ENCODE results near the gene PFKFB1. TPM values are rescaled to one million over a fixed set of nuclear protein-coding genes. Genes with fewer than 3 reads are reported as not detected.

The PFKFB1 gene
- polyA plus RNA-seq, 1 donor (not counting 4 experiments of a cell fraction or from before 2014, with no cell fraction given): 0.33 TPM

GRCh38 chrX:54950730-54951375 lies 43.1 kb downstream of the PFKFB1 start:
- no peaks in the 10 kb centered on the region for H3K9me1 ChIP-seq (ENCODE audit: control insufficient read depth, extremely low read depth, insufficient read depth, low read length)

GRCh38 chrX:54945224-54945623 lies 48.8 kb downstream of the PFKFB1 start:
- Histone ChIP-seq H3K79me2 (ENCODE audit: control insufficient read depth, insufficient read depth, low read length) (no peaks in the 10 kb centered on the region), H3K4me1 (ENCODE audit: control insufficient read depth, extremely low read depth, insufficient read depth, low read length) (no peaks in the 10 kb centered on the region), H3K9ac (ENCODE audit: control insufficient read depth, extremely low read depth, insufficient read depth, low read length) (no peak overlapping the region), H3K4me3 (ENCODE audit: control insufficient read depth in 2 of 3, extremely low read depth in 1 of 3, insufficient read depth in 2 of 3, low read depth in 1 of 3, low read length in 3 of 3) (no peak overlapping the region), H3K4me2 (ENCODE audit: control insufficient read depth, extremely low read depth, insufficient read depth, low read depth, low read length) (no peak overlapping the region), H3K9me1 (ENCODE audit: control insufficient read depth, extremely low read depth, insufficient read depth, low read length) (no peaks in the 10 kb centered on the region), H3K36me3 (ENCODE audit: control insufficient read depth in 2 of 2, extremely low read depth in 1 of 2, insufficient read depth in 2 of 2, low read length in 2 of 2) (no peaks in the 10 kb centered on the region), H2AFZ (ENCODE audit: control insufficient read depth, low read length) (no peak overlapping the region), H3K27me3 (ENCODE audit: control insufficient read depth, extremely low read depth, insufficient read depth, low read length) (no peaks in the 10 kb centered on the region), H4K20me1 (ENCODE audit: control insufficient read depth, extremely low read depth, insufficient read depth, low read length) (no peaks in the 10 kb centered on the region), H3K27ac (ENCODE audit: control insufficient read depth, insufficient read depth, low read length) (no peak overlapping the region), H3K9me3 (ENCODE audit: control insufficient read depth, low read depth, low read length) (no peaks in the 10 kb centered on the region)
- TF ChIP-seq CTCF (optimal IDR thresholded peaks at IDR 0.05 in 1 of 3, IDR thresholded peaks at IDR 0.05 in 1 of 3, conservative IDR thresholded peaks at IDR 0.05 in 1 of 3; ENCODE audit: extremely low read depth in 1 of 3, insufficient read depth in 2 of 3, low read length in 3 of 3) (no peak), EZH2 (IDR thresholded peaks at IDR 0.05; ENCODE audit: low read length) (no peak)
- DNase-seq (ENCODE audit: low read depth, low spot score) (no peak), FAIRE-seq (no peak)
- dilution Hi-C loops (cut with MboI; ENCODE audit: extremely low pct_ligation_motif_present, low sequenced_read_pairs): no loop called here

More at GRCh38 chrX:54950730-54951375, 43.1 kb downstream of the PFKFB1 start:
- H2AFZ ChIP-seq (ENCODE audit: control insufficient read depth, low read length): no peak overlapping the region
- no peak overlapping the region for H3K27ac ChIP-seq (ENCODE audit: control insufficient read depth, insufficient read depth, low read length)
- no peaks in the 10 kb centered on the region for H3K4me1 ChIP-seq (ENCODE audit: control insufficient read depth, extremely low read depth, insufficient read depth, low read length)
- H3K4me3 ChIP-seq (ENCODE audit: control insufficient read depth in 2 of 3, extremely low read depth in 1 of 3, insufficient read depth in 2 of 3, low read depth in 1 of 3, low read length in 3 of 3): no peak overlapping the region
- TF ChIP-seq CTCF (optimal IDR thresholded peaks at IDR 0.05 in 1 of 3, IDR thresholded peaks at IDR 0.05 in 1 of 3, conservative IDR thresholded peaks at IDR 0.05 in 1 of 3; ENCODE audit: extremely low read depth in 1 of 3, insufficient read depth in 2 of 3, low read length in 3 of 3) (no peak), EZH2 (IDR thresholded peaks at IDR 0.05; ENCODE audit: low read length) (no peak)
- H3K79me2 ChIP-seq (ENCODE audit: control insufficient read depth, insufficient read depth, low read length): no peaks in the 10 kb centered on the region
- FAIRE-seq (no peak), DNase-seq (ENCODE audit: low read depth, low spot score) (no peak)
- no peak overlapping the region for H3K4me2 ChIP-seq (ENCODE audit: control insufficient read depth, extremely low read depth, insufficient read depth, low read depth, low read length)
- dilution Hi-C loops (cut with MboI; ENCODE audit: extremely low pct_ligation_motif_present, low sequenced_read_pairs): no loop called here
- no peaks in the 10 kb centered on the region for H3K27me3 ChIP-seq (ENCODE audit: control insufficient read depth, extremely low read depth, insufficient read depth, low read length)
- H3K9ac ChIP-seq (ENCODE audit: control insufficient read depth, extremely low read depth, insufficient read depth, low read length): no peak overlapping the region
- no peaks in the 10 kb centered on the region for H4K20me1 ChIP-seq (ENCODE audit: control insufficient read depth, extremely low read depth, insufficient read depth, low read length)
- no peaks in the 10 kb centered on the region for H3K36me3 ChIP-seq (ENCODE audit: control insufficient read depth in 2 of 2, extremely low read depth in 1 of 2, insufficient read depth in 2 of 2, low read length in 2 of 2)
- no peaks in the 10 kb centered on the region for H3K9me3 ChIP-seq (ENCODE audit: control insufficient read depth, low read depth, low read length)
